Erythroblast (primary cell): Measurements from ENCODE around the gene RET.

Experiments
- GATA1 ChIP-seq: IDR thresholded peaks from 2 replicates; pipeline ENCODE4 v1.6.1; 2011; ENCODE audit warnings: low read depth, mild to moderate bottlenecking, control low read depth, low read length, moderate library complexity
- POLR2A ChIP-seq: IDR thresholded peaks from 2 replicates; pipeline ENCODE4 v1.6.1; 2011; ENCODE audit warnings: mild to moderate bottlenecking, low read length

GRCh38 chr10:43170491-43170890, 93.6 kb downstream of the RET start:
- TF ChIP-seq POLR2A (no peak), GATA1 (no peak)
